GM21447 (cell line): ENCODE measurements around the gene DLST.
A peak's percentile ranks its signal among the peaks of the same experiment; 100 is the strongest.

Experiments used
- ATAC-seq: cut with Tn5 transposase; IDR thresholded peaks from one replicate; pipeline ENCODE4 v1.9.1; 2021; ENCODE audit not compliant: unreplicated experiment

The DLST gene

DNA sequence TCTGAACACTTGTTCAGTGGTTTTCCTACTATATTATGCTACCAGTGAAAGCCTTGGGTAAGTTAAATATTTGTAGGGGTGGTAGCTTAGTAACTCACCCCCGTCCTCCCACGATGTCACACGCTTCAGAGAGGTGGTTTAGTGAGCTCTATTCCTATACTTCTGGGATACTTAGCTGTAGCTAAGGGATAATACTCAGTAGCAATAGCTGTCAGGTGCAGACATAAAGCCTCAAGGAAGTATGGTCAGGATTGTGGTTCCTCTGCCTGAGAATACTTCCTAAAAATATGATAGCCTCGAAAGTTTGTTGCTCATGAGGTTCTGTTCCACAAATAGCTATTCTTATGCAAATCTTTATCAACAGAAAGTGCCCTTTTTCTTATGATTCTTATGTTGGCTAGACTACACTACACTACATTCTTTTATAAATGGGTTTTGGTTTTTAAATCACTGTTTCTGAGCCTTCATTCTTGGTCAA, 11.9 kb downstream of the DLST start:
- peak; percentile 73 for ATAC-seq

DNA sequence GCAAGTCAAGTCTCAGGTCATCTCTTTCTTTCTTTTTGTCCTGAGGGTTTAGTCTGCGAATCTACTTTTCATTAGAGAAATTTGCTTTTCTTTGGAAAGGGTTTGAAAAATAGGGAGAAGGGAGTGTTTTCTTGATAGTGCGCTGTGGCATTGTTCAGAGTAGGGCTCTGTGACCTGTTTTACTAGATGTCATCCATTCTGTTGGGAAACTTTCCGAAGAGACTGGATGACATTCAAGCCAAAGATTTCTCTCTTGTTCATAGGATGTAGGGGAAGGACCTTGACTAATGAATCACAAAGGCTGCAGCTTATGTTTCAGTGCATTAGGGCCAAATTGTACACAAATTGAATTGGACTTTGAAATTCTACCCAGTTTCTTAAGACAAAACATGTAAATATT, 14.7 kb downstream of the DLST start:
- ATAC-seq, result no peak

DNA sequence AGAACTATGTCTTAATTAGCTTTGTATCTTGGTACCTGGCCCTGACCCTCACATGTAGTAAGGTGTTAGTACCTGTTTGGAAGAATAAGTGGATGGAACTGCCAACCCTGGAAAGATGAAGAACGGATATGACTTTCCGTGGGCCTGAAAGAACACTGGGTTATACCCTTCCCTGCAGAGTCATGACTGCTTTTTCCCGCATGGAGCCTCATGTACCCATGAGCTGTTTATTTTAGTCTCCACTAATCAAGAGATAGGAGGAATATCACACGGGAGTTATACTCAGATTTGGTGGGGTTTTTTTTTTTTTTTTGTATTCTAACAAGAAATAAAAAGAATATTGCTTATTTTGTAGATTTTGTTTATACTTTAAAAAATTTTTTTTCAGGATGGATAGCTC, 15.9 kb downstream of the DLST start:
- no peak for ATAC-seq

DNA sequence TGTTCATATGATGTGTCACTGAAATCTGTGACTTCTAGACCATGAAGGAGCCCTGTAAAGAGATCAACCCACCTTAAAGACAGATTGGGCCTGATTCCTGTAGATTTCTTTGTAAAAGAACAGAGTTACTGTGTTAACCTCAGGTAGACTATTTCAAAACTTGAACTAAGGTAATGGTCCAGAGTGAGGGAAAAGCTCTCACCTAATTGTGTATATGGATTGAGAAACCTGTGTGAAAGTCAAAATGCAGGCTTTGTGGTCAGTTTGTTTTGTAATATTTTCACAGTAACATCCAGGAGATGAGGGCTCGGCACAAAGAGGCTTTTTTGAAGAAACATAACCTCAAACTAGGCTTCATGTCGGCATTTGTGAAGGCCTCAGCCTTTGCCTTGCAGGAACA, 16.4 kb downstream of the DLST start:
- no peak for ATAC-seq

DNA sequence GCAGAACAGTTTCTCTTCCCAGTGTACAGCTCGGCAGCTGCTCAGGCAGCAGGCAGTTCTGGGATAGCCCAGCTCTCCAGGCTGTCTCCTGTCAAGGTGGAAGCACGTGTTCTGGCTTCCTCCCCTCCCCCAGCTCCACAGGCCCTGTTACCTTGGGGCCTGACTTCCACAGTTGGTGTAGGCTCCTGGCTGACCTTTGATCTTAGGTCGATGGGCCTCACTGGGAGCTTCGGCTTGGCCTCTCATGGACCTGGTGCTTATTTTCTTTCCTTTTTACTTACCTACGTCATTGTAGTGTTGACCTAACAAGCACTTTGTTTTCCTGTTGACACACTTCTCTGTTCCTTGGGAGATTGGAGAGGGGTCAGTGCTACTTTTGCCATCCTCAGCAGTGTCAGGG, 17.0 kb downstream of the DLST start:
- no peak for ATAC-seq

DNA sequence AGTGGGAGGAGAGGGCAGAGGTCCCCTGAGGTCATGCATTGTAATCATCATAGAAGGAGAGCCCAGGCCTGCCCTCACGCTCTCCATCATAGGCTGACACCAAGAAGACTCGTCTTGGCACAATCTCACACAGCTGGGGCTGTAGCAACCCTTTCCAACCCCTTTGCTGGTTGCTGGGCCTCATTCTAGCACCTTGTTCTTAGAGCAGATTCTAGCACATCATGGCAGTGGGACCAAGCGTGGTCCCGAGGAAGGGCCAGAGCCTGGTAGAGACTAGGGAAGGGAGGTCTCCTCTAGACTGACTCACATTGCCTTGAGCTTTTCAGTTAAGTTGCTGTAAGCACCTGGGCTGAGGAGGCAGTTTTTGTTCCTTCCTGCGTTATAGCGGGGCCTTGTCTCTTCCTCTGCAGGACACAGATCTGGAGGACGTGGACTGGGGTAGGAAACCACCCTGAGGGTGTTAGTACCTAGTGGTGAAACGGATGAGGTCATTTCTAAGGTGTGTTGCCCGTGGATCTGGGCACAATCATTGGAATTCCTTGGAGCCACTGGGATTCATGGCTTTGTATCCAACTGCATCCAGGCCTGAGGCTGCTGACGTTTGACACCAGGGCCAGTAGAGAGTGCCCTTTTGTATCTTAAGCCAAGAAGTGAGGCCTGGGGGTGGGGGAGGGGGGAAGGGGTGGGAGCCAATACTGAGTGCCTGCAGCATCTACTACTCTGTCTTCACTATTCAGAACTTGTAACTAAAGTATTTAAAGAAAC, 21.4 kb downstream of the DLST start:
- ATAC-seq, result no peak

DNA sequence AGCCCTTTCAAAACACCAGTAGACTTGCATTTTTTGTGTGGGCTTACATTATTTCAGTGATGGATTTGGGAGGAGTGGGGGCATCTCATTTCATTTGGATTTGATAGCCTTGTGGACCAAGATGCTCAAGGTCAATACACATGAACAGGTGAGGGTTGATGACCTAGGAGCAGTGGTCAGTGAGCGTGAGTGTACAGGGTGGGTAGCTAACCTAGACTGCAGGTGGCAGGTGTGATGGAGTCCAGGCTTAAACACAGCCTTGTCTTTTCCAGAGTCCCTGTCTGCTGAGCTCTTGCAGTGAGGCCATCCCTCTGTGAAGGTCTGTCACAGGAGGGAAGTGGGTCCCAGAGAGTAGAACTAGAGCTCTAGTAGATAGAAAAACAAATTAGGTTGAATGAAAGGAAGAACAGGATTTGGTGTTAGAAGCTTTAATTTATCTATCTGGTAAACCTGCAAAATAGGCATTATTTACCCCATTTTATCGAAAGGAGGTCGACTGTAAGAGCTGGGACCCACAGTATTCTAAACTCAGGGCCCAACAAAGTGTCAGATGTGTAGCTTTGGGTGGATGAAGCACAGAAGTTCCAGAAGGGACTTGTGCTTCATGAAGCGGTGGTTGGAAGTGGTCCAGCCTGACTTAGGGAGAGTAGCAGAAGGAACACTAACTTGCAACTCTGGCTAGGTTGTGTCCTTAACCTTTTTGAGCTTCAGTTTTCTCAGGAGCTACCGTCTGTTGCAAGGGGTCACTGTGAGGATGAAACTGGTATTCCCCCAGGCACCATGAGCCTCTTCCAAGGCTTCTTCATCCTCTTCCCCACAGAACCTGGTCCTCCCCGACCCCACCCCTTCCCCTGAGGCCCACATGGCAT, 23.2 kb downstream of the DLST start:
- ATAC-seq, result no peak

DNA sequence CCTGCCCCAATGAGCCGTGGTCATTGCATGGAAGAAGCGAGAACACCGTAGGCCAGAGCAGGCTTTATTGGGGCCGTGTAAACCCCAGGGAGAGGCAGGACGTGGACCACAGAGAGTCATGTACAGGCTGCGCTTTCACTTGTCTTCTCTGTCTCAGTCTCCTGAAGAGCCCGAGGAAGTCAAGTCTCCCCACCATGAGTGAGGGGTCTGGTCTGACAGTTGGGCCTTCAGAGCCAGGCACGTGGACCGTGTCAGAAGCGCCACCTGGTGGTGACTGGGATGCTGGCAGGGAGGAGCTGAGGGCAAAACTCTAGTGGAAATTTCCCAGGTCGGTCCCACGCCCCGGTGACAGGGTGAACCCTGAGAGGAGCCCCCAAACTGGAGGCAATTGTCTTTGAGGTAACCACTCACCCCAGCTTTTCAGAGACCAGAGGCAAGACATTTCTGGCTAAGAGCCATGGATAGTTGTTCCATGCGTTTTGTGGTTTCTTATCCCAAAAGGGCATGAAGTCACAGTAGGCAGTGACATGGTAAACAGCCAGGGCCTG, 24.0 kb downstream of the DLST start:
- no peak for ATAC-seq

DNA sequence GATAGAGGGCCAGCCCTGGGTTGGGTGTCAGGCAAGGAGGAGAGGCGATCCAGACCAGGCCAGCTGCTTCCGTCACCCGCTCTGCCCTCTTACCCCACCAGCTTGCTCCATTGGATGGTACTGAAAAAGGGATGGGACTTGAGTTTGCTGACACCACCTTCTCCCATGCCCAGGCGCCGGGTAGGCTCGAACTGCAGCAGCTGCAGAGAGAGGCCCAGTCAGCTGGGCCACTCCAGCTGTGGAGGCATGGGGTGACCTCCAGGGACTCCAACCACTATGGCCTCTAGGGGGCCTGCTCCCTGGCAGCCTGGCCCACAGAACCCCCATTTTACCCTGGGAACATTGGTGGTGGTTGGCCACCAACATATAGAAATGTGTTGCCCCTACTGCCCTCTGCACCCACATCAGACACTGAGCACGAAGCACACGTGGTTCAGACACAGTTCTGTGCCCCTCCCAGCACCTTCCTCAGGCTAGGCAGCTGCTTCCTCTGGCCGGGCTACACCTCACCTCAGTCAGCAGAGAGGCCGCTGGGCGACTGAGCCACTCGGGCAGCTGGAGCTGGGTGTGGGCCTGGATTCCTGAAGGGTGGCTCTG, 25.3 kb downstream of the DLST start:
- no peak for ATAC-seq

DNA sequence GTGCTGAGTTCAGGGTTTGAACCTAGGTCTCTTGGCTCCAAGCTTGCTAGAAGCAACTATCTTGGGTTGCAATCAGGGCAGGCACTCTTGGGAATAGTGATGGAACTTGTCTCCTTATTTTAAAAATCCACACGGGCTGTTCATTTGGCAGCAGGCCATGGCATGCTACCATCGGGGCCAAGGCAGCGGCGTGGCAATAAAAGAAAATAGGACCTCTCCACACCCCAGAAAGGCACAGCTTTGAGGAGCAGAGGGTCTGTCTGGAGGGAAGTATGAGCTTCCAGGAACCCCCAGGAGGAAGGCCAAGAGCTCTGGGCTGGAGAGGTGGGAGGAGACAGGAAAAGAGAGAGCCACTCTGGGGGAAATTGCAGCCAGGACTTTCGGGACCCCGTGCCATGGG, 26.0 kb downstream of the DLST start:
- ATAC-seq, result no peak

DNA sequence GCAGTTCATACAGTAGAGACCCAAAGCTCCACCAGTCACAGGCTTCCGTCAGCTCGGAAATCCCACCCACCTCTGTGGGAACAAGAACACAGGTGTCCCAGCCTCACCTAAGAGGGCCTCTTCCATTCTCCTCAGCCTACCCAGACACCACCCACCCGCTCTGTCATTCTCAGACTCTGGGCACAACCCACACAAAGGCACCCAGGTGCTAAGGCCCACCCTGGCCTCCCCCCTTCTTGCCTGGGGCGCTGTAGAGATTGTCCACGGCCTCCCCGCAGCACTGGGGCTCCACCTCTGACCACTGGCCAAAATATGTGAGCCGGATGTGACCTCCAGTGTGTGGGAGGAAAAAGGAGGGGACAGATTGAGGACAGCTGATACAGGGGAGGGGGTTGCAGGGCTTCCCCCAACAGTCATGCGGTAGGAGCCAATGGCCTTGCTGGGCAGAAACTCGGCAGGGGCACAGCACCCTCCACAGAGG, 27.2 kb downstream of the DLST start:
- ATAC-seq, result no peak

DNA sequence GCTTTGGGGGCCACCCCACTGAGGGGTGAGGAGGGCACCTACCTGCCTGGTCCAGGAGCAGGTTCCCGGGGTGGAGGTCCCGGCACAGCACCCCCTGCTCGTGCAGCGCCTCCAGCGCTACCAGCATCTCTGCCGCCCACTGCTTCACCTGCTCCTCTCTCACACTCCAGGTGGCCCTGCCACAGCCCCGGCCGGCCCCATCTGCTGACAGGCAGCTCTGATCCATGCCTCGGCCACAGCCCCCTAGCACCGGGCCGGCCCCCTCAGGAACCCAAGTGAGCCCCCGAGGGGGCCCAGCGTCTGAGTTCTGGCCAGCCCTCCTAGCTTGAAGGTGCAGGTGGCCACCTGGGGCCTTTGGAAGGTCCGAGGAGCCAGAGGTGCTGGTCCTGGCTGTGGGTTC, 27.8 kb downstream of the DLST start:
- ATAC-seq, result no peak

DNA sequence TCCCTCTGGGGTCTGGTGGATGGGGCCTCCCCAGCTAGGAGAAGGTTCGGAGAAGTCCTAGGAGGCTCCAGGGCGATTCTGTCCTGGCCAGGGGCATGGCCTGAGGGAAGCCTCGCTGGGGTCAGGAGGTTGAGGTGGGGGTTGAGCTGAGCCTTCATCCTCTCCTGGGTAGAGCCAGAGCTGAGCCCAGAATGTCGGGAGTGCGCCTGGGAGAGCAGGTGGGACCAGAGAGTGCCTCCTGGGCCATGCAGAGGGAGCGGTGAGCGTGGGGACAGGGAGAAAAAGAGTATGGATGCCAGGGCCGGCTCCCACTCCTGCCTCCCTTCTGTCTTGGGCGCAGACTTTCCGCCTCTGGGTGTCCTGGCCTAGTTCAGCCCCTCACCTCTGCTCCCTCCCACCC, 28.2 kb downstream of the DLST start:
- no peak for ATAC-seq

DNA sequence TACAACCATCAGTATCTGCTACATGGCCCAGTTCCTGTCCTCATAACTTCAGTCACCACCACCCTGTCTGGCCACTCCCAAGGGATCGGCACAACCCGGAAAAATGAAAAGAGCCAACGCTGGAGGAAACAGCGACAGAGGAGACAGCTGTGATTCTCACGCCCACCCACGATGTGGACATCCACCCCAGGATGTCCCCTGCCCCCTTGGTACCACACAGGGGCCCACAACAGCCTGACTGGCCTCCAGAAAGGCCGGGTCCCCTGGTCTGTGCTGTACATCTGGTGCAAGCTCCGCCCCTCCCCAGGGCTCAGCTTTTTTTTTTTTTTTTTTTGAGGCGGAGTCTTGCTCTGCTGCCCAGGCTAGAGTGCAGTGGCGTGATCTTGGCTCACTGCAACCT, 28.8 kb downstream of the DLST start:
- no peak for ATAC-seq

DNA sequence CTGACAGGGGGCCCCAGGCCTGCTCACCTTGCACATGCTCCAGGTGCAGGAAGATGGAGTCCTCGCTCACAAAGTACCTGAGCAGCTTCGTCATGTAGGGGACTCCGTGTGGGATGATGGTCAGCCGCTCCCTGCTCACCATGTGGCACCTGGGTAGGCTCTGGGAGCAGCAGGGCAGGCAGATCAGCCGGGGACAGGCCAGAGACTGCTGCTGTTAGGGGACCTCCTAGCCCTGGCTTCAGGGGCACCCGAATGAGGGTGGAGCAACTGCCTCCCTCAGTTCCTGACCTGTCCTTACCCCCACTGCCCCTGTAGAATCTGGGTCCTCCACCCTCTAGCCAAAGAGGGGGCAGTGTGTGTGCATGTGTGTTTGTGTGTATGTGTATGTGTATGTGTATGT, 29.5 kb downstream of the DLST start:
- ATAC-seq, result no peak

DNA sequence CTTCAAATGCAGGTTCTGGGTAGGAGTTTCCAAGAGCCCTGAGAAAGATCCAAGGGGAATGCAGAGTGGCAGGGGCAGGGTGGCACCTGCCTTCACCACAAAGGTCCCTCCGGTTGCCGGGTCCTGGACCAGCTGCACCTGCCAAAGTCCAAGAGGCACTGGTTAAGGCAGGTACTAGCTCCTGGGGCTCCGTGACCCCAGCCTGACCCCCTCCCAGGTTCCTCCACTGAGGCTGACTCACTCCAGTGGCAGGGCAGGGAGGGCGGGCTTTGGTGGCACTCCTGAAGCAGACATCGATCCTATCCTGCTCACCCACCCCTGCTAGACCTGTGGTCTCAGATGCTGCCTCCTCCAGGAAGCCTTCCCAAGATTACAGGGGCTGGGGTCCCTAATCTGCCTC, 30.0 kb downstream of the DLST start:
- no peak for ATAC-seq

DNA sequence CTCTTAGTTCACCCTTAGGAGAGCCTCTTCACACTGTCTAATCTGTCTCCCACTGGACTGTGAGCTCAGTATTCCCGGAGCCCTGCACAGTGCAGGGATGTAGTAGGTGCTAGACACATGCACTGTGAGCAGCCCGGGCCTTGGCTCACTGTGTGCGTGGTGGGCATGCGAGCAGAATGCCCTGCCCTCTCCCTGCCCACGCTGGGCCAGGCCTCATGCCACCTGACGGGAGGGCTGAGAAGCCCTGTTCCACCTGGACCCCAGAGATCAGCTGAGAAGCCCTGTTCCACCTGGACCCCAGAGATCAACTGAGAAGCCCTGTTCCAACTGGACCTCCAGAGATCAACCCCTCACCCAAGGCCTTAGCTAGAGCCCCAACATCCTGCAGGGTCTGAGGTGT, 30.4 kb downstream of the DLST start:
- ATAC-seq, result no peak

DNA sequence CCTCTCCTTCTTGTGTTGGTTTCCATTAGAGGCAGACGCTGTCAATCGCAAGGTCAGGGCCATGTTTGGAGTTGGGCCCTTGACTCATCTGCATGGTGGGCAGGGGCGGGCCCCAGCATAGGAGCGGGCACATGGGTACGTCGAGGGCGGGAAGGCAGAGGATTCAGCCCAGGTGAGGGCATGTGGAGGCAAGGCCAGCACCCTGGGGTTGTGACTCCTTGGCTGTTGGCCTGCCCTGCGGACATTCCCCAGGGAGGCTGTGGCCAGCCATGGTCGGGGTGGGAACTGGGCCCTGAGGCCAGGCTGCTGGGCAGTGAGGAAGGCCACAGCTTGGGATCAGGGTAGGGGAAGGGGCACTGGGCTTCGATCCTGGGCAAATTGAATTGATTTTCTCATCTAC, 31.1 kb downstream of the DLST start:
- ATAC-seq, result no peak

DNA sequence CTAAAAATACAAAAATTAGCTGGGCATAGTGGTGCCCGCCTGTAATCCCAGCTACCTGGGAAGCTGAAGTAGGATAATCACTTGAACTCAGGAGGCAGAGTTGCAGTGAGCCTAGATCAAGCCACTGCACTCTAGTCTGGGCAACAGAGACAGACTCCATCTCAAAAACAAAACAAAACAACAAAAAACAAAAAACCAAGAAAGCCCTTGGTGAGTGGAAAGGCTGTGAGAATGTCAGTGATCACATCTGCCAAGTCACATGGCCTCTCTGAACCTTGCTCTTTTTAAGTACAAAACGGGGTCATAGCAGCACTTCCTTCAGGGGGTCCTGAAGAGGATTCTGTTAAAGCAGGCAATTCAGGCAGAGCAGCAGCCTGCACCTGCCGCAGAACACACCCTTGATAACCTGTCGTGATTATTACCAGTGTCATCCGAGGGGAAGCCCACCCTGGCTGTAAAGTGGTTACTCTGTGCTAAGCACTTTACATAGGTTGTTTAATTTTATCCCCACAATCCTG, 31.7 kb downstream of the DLST start:
- no peak for ATAC-seq

DNA sequence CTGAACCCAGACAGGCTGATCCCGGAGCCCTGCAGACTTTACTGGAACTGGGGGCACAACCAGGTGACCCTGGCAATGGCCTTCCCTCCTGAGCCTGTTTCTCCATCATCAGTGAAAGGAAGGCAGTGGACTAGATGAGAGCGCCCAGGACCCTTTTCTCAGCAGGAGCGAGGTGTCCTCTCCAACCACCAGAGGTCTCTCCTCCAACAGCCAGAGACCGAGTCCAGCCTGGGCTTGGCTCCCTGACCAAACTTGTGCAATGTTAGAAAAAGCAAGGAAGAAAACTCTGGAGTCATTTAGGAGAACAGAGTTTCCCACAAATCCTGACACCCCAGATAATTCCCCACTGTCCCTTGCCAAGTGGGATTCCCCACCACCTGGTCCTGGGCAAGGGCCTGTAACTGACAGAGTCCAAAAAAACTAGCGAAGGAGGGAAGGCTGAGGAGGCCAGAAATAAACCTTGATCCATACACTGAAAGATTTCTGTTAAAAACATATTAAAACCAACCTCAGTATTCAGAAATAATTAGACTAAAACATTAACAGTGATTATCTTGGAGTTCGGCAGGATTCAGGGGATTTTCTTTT, 32.4 kb downstream of the DLST start:
- no peak for ATAC-seq

DNA sequence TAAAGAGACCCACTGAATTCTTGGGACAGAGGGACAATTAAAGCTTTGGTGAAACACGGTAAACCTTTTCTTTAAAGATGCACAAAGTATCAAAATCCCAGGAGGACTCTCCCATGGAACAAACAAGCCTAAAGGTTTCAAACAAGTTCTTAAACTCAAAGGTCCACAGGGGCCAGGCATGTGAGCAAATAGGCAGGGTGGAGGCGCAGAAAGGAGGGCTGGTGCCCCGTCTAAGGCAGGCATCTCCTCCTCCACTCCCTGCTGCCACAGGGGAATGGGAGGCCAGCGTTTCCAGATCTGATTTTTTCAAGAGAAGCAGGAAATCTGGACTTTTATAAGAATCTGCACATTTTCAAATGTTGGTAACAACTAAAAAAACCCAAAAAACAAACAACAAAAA, 33.7 kb downstream of the DLST start:
- ATAC-seq, result no peak
